ENCODE measurements around the gene ANKRD6. TPM values are rescaled to one million over a fixed set of nuclear protein-coding genes. Genes with fewer than 3 reads are reported as not detected.

The ANKRD6 gene
- total and polyA plus RNA-seq, 11 donors: 3.5 to 14.1 (median 10.2) TPM

- DNase-seq: peak in 1 of 5 donors; percentile 53
- peak overlapping the region in 6 of 12 donors; percentile 6 to 51 (median 20) for H3K27ac ChIP-seq
- 31 to 50% (median 41%) methylated on average over 7 of the region's 7 CpGs for WGBS, 4 donors
- intact Hi-C loops (cut with DNase I): no loop called here
- H3K36me3 ChIP-seq: peaks cover 2 to 100% (median 93%) of the 10 kb centered on the region in 9 donors
- no peaks in the 10 kb centered on the region for H3K27me3 ChIP-seq
- no peaks in the 10 kb centered on the region for H3K9me3 ChIP-seq
- peaks cover 0 to 41% (median 5%) of the 10 kb centered on the region in 12 donors for H3K4me1 ChIP-seq
- peak in 3 of 4 donors; percentile 41 to 66 (median 63) for ATAC-seq
- TF ChIP-seq POLR2A (IDR thresholded peaks at IDR 0.05): no peak
- TF ChIP-seq CTCF (IDR thresholded peaks at IDR 0.05): no peak
- no peak overlapping the region for H3K4me3 ChIP-seq
Observed at GRCh38 chr6:89675949-89676748, 243.2 kb downstream of the ANKRD6 start.

GRCh38 chr6:89678531-89678930 lies 245.6 kb downstream of the ANKRD6 start:
- Histone ChIP-seq H3K9me3 (no peaks in the 10 kb centered on the region), H3K27ac (no peak overlapping the region), H3K27me3 (no peaks in the 10 kb centered on the region), H3K36me3 (peaks cover 2 to 100% (median 88%) of the 10 kb centered on the region in 9 donors), H3K4me1 (peaks cover 0 to 36% (median 5%) of the 10 kb centered on the region in 12 donors), H3K4me3 (no peak overlapping the region)
- 92 to 99% (median 96%) methylated on average over 3 of the region's 3 CpGs for WGBS, 4 donors
- no peak for TF ChIP-seq POLR2A (IDR thresholded peaks at IDR 0.05)
- TF ChIP-seq CTCF (IDR thresholded peaks at IDR 0.05): no peak
- DNase-seq: no peak
- intact Hi-C loops (cut with DNase I): no loop called here
- no peak for ATAC-seq

GRCh38 chr6:89679215-89680120 lies 246.5 kb downstream of the ANKRD6 start:
- no peak for TF ChIP-seq CTCF (IDR thresholded peaks at IDR 0.05)
- TF ChIP-seq POLR2A (IDR thresholded peaks at IDR 0.05): no peak
- no peak overlapping the region for H3K4me3 ChIP-seq
- no peak for DNase-seq
- H3K36me3 ChIP-seq: peaks cover 0 to 100% (median 87%) of the 10 kb centered on the region in 9 donors
- H3K27me3 ChIP-seq: no peaks in the 10 kb centered on the region
- H3K27ac ChIP-seq: peak overlapping the region in 4 of 12 donors; percentile 46 to 69 (median 61)
- H3K9me3 ChIP-seq: no peaks in the 10 kb centered on the region
- peaks cover 0 to 36% (median 5%) of the 10 kb centered on the region in 12 donors for H3K4me1 ChIP-seq
- intact Hi-C loops (cut with DNase I): loop anchor here in 1 of 10 donors (10.0 kb wide), 1 partner anchor 245 kb away; the partner anchor contains the start of gene ANKRD6
- 75 to 78% (median 76%) methylated on average over 5 to 6 of the region's 6 CpGs for WGBS, 4 donors
- peak; percentile 42 to 62 (median 50) for ATAC-seq

Measured in heart left ventricle (tissue), 16 donors.